ENCODE results near the gene GGT5.
"Not testable (repeated sequence)": the region's sequence is repeated elsewhere in the genome, so short reads cannot be mapped to it uniquely, and the experiment has no call there.

Gene GGT5

DNA sequence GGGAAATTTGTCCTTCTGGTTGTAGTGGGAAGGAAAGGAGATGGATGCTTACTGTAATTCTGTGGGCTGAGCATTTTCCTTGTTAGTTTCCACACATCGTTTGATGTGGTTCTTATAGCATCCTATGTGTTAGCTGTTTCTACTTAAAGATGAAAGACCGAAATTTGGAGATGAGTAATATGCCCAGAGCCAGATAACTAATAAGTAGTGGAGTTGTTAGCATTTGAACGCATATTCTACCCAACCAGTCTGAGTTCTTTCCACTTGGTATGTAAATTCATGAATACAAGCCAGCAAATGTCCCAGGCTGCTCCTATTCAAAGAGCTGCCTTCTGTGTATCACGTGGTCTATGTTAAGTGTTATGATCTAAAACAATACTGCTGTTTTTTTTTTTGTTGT, 40.4 kb upstream of the GGT5 start:
- H3K4me2 ChIP-seq, result peak overlapping the region; percentile 54 to 81 (median 69)
- peaks cover 0 to 18% (median 8%) of the 10 kb centered on the region in 11 experiments; a peak in 8 of 22 replicates for H3K36me3 ChIP-seq
- H4K20me1 ChIP-seq, result peaks cover 58 to 98% (median 82%) of the 10 kb centered on the region in 11 experiments; a peak in 21 of 22 replicates
- H3K4me3 ChIP-seq, result peak overlapping the region in 2 of 10 experiments; percentile 21 to 26; a peak in 1 of 20 replicates
- peaks cover 40 to 68% (median 58%) of the 10 kb centered on the region in 10 experiments for H3K4me1 ChIP-seq
- H3K9ac ChIP-seq, result peak overlapping the region in 6 of 11 experiments; percentile 8 to 50 (median 26); a peak in 10 of 22 replicates
- peak overlapping the region in 7 of 11 experiments; percentile 8 to 54 (median 43); a peak in 12 of 22 replicates for H3K27ac ChIP-seq
- no peaks in the 10 kb centered on the region for H3K27me3 ChIP-seq
- no peaks in the 10 kb centered on the region for H3K9me3 ChIP-seq (replicated peaks in 1 of 11)
- TF ChIP-seq Cebpa-rat (IDR thresholded peaks at IDR 0.05), result no peak

DNA sequence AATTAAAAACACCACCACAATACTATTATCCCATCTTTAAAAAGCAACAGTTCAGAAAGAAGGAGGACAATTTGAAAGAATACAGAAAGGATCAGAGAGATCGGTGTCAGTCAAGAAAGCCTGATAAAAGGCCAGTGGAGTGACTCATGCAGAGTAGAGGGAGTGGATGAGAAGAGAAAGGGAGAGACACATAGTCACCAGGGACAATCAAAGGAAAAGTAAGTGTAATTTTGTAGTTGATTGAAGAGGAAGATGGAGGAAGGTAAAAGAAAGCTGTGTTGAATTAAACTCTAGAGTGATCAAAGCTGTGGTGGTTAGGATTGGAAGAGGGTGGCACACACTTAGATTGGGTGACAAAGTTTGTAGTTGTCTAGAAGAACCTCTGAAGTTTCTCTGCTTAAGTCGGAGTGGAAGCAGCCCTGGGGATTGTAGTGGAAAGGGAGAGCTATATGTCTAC, 39.9 kb upstream of the GGT5 start:
- H3K9me3 ChIP-seq (replicated peaks in 1 of 11), result no peaks in the 10 kb centered on the region
- no peaks in the 10 kb centered on the region for H3K27me3 ChIP-seq
- peaks cover 0 to 18% (median 9%) of the 10 kb centered on the region in 11 experiments; a peak in 7 of 22 replicates for H3K36me3 ChIP-seq
- peak overlapping the region in 4 of 11 experiments; percentile 19 to 50 (median 28); a peak in 7 of 22 replicates for H3K9ac ChIP-seq
- H4K20me1 ChIP-seq, result peaks cover 53 to 95% (median 78%) of the 10 kb centered on the region in 11 experiments; a peak in 21 of 22 replicates
- peak overlapping the region in 8 of 11 experiments; percentile 8 to 54 (median 38); a peak in 12 of 22 replicates for H3K27ac ChIP-seq
- 0 out of 20 replicates have a peak overlapping the region, but pooled peaks of 1 of the 10 experiments have one; percentile 21 for H3K4me3 ChIP-seq
- H3K4me1 ChIP-seq, result peaks cover 38 to 64% (median 53%) of the 10 kb centered on the region in 10 experiments
- no peak for TF ChIP-seq Cebpa-rat (IDR thresholded peaks at IDR 0.05)
- peak overlapping the region; percentile 54 to 81 (median 69) for H3K4me2 ChIP-seq

DNA sequence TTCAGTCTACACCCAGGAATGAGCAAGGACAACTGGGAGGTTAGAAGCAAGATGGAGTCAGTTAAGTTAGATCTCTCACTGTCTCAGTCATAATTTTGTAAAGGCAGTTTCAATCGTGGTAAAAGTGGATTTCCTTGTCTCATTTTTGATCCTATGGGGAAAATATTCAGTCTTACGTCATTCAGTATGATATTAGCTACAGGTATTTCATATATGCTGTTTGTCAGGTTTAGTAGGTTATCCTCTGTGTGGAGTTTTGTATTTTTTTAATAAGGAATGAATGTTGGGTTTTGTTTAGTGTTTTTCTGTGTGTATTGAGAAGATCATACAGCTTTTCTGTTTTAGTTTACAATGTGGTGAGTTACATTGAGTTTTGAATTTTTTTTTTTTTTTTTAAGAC, 37.5 kb upstream of the GGT5 start:
- Histone ChIP-seq H3K36me3 (peaks cover 0 to 21% (median 10%) of the 10 kb centered on the region in 11 experiments; a peak in 8 of 22 replicates), H3K9ac (no peak overlapping the region), H3K4me3 (no peak overlapping the region), H3K27me3 (no peaks in the 10 kb centered on the region), H3K9me3 (replicated peaks in 1 of 11) (no peaks in the 10 kb centered on the region), H3K27ac (no peak overlapping the region), H3K4me2 (no peak overlapping the region), H3K4me1 (peaks cover 35 to 48% (median 41%) of the 10 kb centered on the region in 10 experiments), H4K20me1 (peaks cover 43 to 90% (median 69%) of the 10 kb centered on the region in 11 experiments; a peak in 21 of 22 replicates)
- no peak for TF ChIP-seq Cebpa-rat (IDR thresholded peaks at IDR 0.05)

DNA sequence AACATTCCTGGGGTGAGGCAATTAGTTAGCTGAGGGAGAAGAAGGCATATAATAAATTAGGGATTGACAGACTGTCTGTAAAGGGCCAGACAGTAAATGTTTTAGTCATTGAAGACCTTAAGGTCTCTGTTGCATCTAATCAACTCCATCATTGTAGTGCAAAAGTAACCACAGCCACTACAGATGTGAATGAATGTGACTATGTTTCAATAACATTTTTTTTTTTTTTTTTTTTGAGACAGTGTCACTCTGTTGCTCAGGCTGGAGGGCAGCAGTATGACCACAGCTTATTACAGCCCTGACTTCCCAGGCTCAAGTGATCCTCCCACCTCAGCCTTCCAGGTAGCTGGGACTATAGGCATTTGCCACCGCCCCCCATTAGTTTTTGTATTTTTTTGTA, 35.5 kb upstream of the GGT5 start:
- Histone ChIP-seq H4K20me1 (peaks cover 41 to 89% (median 63%) of the 10 kb centered on the region in 11 experiments; a peak in 20 of 22 replicates), H3K4me2 (peak overlapping the region in 9 of 11 experiments; percentile 6 to 59 (median 37); a peak in 11 of 22 replicates), H3K36me3 (peaks cover 0 to 26% (median 17%) of the 10 kb centered on the region in 11 experiments; a peak in 12 of 22 replicates), H3K4me1 (peaks cover 20 to 35% (median 27%) of the 10 kb centered on the region in 10 experiments), H3K27ac (peak overlapping the region in 1 of 11 experiments; percentile 25; a peak in 1 of 22 replicates)
- H3K9me3 ChIP-seq (replicated peaks in 1 of 11); H3K4me3 ChIP-seq; H3K9ac ChIP-seq; H3K27me3 ChIP-seq: not testable (repeated sequence)

DNA sequence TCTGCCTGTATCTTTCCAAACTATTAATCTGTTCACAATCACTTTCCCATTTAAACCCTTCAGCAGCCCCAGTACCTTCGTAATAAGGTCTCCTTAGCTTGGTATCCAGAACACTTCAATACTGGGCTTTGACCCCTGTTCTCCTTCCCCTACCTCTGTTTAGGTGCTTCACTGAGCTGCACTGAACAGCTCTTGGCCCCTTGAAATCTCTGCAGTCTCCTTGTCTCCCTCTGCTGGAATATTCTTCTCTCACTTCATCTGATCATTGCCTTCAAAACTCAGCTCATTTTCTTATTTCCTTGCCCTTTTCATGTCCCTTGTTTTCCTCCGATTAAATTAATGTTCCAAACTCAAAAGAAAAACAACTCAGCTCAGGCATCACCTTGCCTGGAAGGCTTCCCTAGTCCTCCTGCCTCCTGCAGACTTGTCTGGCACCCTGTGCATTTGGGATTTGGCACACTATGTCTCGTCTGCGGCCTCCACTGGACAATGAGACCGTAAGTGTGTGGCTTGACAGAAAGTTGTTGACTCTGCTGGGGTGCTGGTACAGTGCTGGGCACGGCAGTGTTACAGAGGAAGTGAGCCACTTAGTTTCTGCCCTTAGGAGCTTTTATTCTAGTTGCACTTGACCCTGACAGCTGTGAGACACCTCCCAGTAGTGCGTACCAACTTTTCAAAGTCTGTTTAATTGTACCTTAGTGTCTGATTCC, 30.0 kb upstream of the GGT5 start:
- H3K27me3 ChIP-seq; H3K4me3 ChIP-seq; H3K27ac ChIP-seq; H3K9me3 ChIP-seq (replicated peaks in 1 of 11); H3K9ac ChIP-seq: not testable (repeated sequence)
- Histone ChIP-seq H3K36me3 (peaks cover 0 to 16% (median 11%) of the 10 kb centered on the region in 11 experiments; a peak in 11 of 22 replicates), H4K20me1 (peaks cover 38 to 77% (median 50%) of the 10 kb centered on the region in 11 experiments; a peak in 20 of 22 replicates), H3K4me1 (peaks cover 28 to 43% (median 31%) of the 10 kb centered on the region in 10 experiments), H3K4me2 (peak overlapping the region in 5 of 11 experiments; percentile 33 to 99 (median 84); a peak in 8 of 22 replicates)

DNA sequence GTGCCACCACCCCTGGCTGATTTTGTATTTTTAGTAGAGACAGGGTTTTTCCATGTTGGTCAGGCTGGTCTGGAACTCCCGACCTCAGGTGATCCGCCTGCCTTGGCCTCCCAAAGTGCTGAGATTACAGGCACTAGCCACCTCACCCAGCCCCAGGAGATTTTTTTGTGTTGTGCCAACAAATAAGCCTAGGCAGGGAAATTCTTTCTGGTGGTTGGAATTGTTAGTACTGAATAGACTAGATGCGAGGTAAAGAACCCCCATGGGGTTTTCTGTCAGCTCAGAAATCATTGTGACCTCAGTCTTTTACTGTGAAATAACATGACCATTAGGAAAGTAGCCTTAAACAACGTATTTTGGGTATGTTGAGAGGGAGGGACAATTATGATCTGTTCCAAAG, 29.0 kb upstream of the GGT5 start:
- Histone ChIP-seq H3K4me2 (peak overlapping the region; percentile 40 to 99 (median 94)), H3K9ac (peak overlapping the region in 8 of 11 experiments; percentile 6 to 45 (median 27); a peak in 6 of 22 replicates), H4K20me1 (peaks cover 32 to 68% (median 42%) of the 10 kb centered on the region in 11 experiments; a peak in 20 of 22 replicates), H3K4me1 (peaks cover 31 to 43% (median 38%) of the 10 kb centered on the region in 10 experiments), H3K36me3 (peaks cover 0 to 16% (median 9%) of the 10 kb centered on the region in 11 experiments; a peak in 11 of 22 replicates)
- not testable (repeated sequence) for H3K27me3 ChIP-seq; H3K4me3 ChIP-seq; H3K9me3 ChIP-seq (replicated peaks in 1 of 11); H3K27ac ChIP-seq

DNA sequence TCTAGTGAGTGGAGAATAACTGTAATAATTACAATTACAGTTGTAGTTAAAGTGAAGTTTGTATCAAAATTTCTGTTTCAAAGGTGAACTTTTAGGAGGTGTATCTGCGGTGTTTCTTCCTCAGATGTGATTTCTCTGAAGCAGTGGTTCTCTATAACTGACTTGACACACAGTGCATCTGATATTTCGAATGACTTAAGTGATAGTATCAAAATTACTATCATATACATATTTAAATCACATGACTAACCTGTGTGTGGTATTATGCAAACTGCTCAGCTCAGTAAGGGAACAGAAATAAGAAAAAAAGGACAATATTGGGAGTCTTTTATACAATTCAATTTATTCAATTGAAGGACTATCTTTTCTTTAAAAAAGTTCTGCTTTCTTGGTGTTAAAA, 28.1 kb upstream of the GGT5 start:
- Histone ChIP-seq H3K36me3 (peaks cover 0 to 16% (median 8%) of the 10 kb centered on the region in 11 experiments; a peak in 11 of 22 replicates), H3K4me2 (peak overlapping the region; percentile 76 to 99 (median 95); a peak in 19 of 22 replicates), H3K4me1 (peaks cover 31 to 45% (median 40%) of the 10 kb centered on the region in 10 experiments), H4K20me1 (peaks cover 32 to 61% (median 42%) of the 10 kb centered on the region in 11 experiments; a peak in 20 of 22 replicates)
- H3K9me3 ChIP-seq (replicated peaks in 1 of 11); H3K27me3 ChIP-seq; H3K4me3 ChIP-seq; H3K27ac ChIP-seq; H3K9ac ChIP-seq: not testable (repeated sequence)

DNA sequence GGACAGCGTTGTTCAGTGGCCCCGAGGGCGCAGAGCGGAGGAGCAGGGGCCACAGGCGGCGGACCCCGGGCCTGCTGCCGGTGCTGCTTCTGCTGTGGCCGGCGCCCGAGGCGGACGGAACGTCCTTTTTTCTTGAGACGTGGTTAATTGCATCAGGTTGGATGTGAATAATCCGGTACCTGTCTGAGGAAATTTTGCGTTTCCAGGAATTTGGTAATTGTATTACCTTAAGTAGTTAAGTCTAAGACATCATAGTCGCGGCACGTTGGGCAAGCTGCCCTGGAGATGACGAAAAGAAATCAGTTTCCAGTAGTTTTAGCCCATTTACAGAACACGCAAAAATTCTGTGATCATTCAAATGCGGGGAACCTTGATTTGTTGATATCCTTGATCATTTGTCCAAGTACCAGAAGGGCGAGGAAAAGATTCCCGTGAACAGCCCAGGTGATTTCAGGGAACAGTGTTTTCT, 26.5 kb upstream of the GGT5 start:
- H3K9me3 ChIP-seq (replicated peaks in 1 of 11), result no peaks in the 10 kb centered on the region
- peak overlapping the region; percentile 78 to 99 (median 88) for H3K4me3 ChIP-seq
- H4K20me1 ChIP-seq, result peaks cover 32 to 53% (median 42%) of the 10 kb centered on the region in 11 experiments; a peak in 20 of 22 replicates
- peaks cover 0 to 9% (median 7%) of the 10 kb centered on the region in 11 experiments; a peak in 8 of 22 replicates for H3K36me3 ChIP-seq
- H3K27me3 ChIP-seq, result no peaks in the 10 kb centered on the region
- peaks cover 33 to 47% (median 43%) of the 10 kb centered on the region in 10 experiments for H3K4me1 ChIP-seq
- H3K27ac ChIP-seq, result peak overlapping the region; percentile 82 to 97 (median 93)
- H3K4me2 ChIP-seq, result peak overlapping the region; percentile 76 to 99 (median 95)
- H3K9ac ChIP-seq, result peak overlapping the region; percentile 88 to 97 (median 95)
- TF ChIP-seq Cebpa-rat (IDR thresholded peaks at IDR 0.05), result no peak

Data from BLaER1 treated with 17β-estradiol and CSF1 and Interleukin-3, amounts not matched to agents 10 nM and 100 nM (cell line).